Osteoblast (primary cell): ENCODE data around the gene CCDC102B. TPM values are rescaled to one million over a fixed set of nuclear protein-coding genes. Genes with fewer than 3 reads are reported as not detected.

Experiments
- DNase-seq: peaks from one replicate; pipeline ENCODE4 v3.0.0; 2011; ENCODE audit warnings: low spot score, mixed read lengths; ENCODE audit not compliant: insufficient read length; ENCODE audit errors: missing footprints
- H2AFZ ChIP-seq: 2 replicates; pipeline ENCODE4 v1.6.0; 2011; ENCODE audit warnings: mild to moderate bottlenecking, low read length
- H3K27ac ChIP-seq: 2 replicates; pipeline ENCODE4 v1.5.1; 2011; ENCODE audit warnings: mild to moderate bottlenecking, low read depth, low read length, moderate library complexity
- H3K27me3 ChIP-seq: 2 replicates; pipeline ENCODE4 v1.6.0; 2012; ENCODE audit warnings: mild to moderate bottlenecking, control low read depth, inconsistent platforms, low read length, moderate library complexity; ENCODE audit not compliant: insufficient read depth
- H3K36me3 ChIP-seq: 2 replicates; pipeline ENCODE4 v1.5.1; 2011; ENCODE audit warnings: mild to moderate bottlenecking, low read length, control low read depth, moderate library complexity; ENCODE audit not compliant: insufficient read depth
- H3K4me1 ChIP-seq: 2 replicates; pipeline ENCODE4 v1.5.1; 2011; ENCODE audit warnings: mild to moderate bottlenecking, low read length, control low read depth, moderate library complexity; ENCODE audit not compliant: insufficient read depth
- H3K4me2 ChIP-seq: 2 replicates; pipeline ENCODE4 v1.6.0; 2011; ENCODE audit warnings: mild to moderate bottlenecking, low read length; ENCODE audit not compliant: insufficient read depth
- H3K4me3 ChIP-seq: fragments of 200-600 bp; sonication (generic); 3 replicates; pipeline ENCODE4 v1.5.1; 2012; ENCODE audit warnings: mild to moderate bottlenecking, low read length, inconsistent platforms; ENCODE audit not compliant: insufficient read depth
- H3K79me2 ChIP-seq: 2 replicates; pipeline ENCODE4 v1.6.0; 2012; ENCODE audit warnings: mild to moderate bottlenecking, low read length, control low read depth, inconsistent platforms; ENCODE audit not compliant: insufficient read depth
- H3K9me3 ChIP-seq: 2 replicates; pipeline ENCODE4 v1.5.1; 2011; ENCODE audit warnings: low read depth, low read length, control low read depth
- H4K20me1 ChIP-seq: 2 replicates; pipeline ENCODE4 v1.6.0; 2012; ENCODE audit warnings: mild to moderate bottlenecking, low read length, control low read depth; ENCODE audit not compliant: insufficient read depth
- total RNA-seq: library from RNA; depleted of rRNA; stranded (reverse); fragments of >200 nt; gene quantifications from 2 replicates; pipeline ENCODE4 v1.2.3, GENCODE V29; 2012
- TF ChIP-seq, protein P1 (sequence below): IDR thresholded peaks from 2 replicates; pipeline ENCODE4 v1.5.1; 2011; ENCODE audit warnings: mild to moderate bottlenecking, low read depth, low read length, moderate library complexity; ENCODE audit errors: extremely low read depth

The CCDC102B gene
- total RNA-seq, 1 donor = 9.4 TPM

DNA sequence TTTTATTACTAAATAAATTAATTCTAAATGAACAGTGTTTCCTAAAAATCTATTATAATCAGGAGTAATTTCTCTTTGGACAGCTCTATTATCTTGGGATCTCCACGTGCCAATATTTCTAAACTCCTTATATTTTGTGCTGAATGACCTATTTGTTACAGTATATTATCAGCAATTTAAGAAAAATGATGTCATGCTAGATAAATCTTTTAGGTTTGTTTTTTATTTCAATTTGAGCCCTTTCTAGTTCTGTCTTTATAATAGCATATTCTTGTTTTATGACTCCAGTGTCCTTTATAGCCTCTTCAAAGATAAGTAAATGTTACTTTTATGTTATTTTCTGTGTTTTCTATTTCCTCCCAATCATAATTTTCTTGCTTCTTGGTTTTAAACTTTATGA lies 269.2 kb downstream of the CCDC102B start:
- no peak for DNase-seq
- H3K4me2 ChIP-seq = no peak overlapping the region
- H3K27ac ChIP-seq = no peak overlapping the region
- H3K9me3 ChIP-seq = no peaks in the 10 kb centered on the region
- H3K27me3 ChIP-seq = no peaks in the 10 kb centered on the region
- H3K4me1 ChIP-seq = no peaks in the 10 kb centered on the region
- H3K36me3 ChIP-seq = no peaks in the 10 kb centered on the region
- no peaks in the 10 kb centered on the region for H3K79me2 ChIP-seq
- H2AFZ ChIP-seq = no peak overlapping the region
- TF ChIP-seq, protein P1, sequence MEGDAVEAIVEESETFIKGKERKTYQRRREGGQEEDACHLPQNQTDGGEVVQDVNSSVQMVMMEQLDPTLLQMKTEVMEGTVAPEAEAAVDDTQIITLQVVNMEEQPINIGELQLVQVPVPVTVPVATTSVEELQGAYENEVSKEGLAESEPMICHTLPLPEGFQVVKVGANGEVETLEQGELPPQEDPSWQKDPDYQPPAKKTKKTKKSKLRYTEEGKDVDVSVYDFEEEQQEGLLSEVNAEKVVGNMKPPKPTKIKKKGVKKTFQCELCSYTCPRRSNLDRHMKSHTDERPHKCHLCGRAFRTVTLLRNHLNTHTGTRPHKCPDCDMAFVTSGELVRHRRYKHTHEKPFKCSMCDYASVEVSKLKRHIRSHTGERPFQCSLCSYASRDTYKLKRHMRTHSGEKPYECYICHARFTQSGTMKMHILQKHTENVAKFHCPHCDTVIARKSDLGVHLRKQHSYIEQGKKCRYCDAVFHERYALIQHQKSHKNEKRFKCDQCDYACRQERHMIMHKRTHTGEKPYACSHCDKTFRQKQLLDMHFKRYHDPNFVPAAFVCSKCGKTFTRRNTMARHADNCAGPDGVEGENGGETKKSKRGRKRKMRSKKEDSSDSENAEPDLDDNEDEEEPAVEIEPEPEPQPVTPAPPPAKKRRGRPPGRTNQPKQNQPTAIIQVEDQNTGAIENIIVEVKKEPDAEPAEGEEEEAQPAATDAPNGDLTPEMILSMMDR = no peak
- H4K20me1 ChIP-seq = no peaks in the 10 kb centered on the region
- H3K4me3 ChIP-seq = no peak overlapping the region

- H2AFZ ChIP-seq = no peak overlapping the region
- H3K27me3 ChIP-seq = no peaks in the 10 kb centered on the region
- no peak overlapping the region for H3K4me2 ChIP-seq
- H3K36me3 ChIP-seq = no peaks in the 10 kb centered on the region
- DNase-seq = no peak
- H3K4me3 ChIP-seq = no peak overlapping the region
- H3K9me3 ChIP-seq = no peaks in the 10 kb centered on the region
- H3K27ac ChIP-seq = no peak overlapping the region
- no peaks in the 10 kb centered on the region for H3K79me2 ChIP-seq
- H4K20me1 ChIP-seq = no peaks in the 10 kb centered on the region
- TF ChIP-seq, protein P1 = no peak
- H3K4me1 ChIP-seq = no peaks in the 10 kb centered on the region
Measured at GRCh38 chr18:69071680-69072079, 273.8 kb downstream of the CCDC102B start.

DNA sequence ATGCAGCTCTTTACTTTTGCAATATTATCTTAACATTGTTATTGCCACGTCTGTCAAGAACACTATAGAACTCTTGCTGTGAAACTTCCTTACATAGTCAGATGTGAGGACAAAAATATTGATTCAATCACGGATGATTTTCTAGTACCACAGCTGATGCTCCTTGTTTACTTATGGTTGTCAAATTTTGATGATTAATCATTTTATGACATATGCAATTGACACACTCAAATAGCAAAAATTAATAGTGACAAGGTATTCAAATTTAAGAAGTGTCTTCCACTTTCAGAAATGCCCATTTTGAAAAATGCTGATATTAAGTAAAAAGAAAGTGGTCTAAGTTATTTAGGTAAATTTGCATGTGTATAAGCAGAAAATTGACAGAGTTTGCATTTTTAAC lies 284.0 kb downstream of the CCDC102B start:
- TF ChIP-seq, protein P1 = no peak
- Histone ChIP-seq H3K27ac (no peak overlapping the region), H4K20me1 (no peaks in the 10 kb centered on the region), H3K9me3 (no peaks in the 10 kb centered on the region), H3K4me3 (no peak overlapping the region), H3K4me2 (no peak overlapping the region), H3K4me1 (no peaks in the 10 kb centered on the region), H3K36me3 (no peaks in the 10 kb centered on the region), H2AFZ (no peak overlapping the region), H3K79me2 (no peaks in the 10 kb centered on the region), H3K27me3 (no peaks in the 10 kb centered on the region)
- DNase-seq = no peak

DNA sequence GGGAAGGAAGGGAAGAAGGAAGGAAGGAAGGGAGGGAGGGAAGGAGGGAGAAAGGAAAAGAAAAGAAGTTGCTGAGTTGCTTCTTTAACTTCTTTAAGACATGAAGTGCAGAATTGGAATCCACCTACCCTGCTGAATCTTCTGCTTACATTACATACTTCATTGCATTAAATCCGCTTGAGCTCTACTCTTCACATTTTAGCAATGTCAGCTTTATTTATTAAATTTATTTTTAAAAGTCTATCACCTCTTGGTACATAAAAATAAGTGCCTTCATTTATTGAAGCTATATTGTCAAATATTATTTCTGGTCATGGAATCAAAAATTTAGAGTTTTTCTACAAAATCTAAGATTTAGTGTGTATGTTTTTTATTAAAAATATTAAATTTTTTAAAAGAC lies 284.6 kb downstream of the CCDC102B start:
- no peaks in the 10 kb centered on the region for H3K4me1 ChIP-seq
- TF ChIP-seq, protein P1 = no peak
- no peak for DNase-seq

More for the DNA sequence above, 284.6 kb downstream of the CCDC102B start:
- no peaks in the 10 kb centered on the region for H3K36me3 ChIP-seq
- no peaks in the 10 kb centered on the region for H4K20me1 ChIP-seq
- H3K9me3 ChIP-seq = no peaks in the 10 kb centered on the region
- no peaks in the 10 kb centered on the region for H3K79me2 ChIP-seq
- no peak overlapping the region for H2AFZ ChIP-seq
- no peak overlapping the region for H3K4me2 ChIP-seq
- H3K27me3 ChIP-seq = no peaks in the 10 kb centered on the region
- no peak overlapping the region for H3K27ac ChIP-seq
- no peak overlapping the region for H3K4me3 ChIP-seq
